HG03558 (cell line): Measurements from ENCODE around the gene GPLD1.

ENCODE experiments used
- ATAC-seq: cut with Tn5 transposase; IDR thresholded peaks from one replicate; pipeline ENCODE4 v1.9.1; 2021; ENCODE audit warnings: moderate number of reproducible peaks; ENCODE audit not compliant: unreplicated experiment; ENCODE audit errors: extremely low read depth

Gene GPLD1

GRCh38 chr6:24458941-24459340 is 30.4 kb downstream of the GPLD1 start:
- ATAC-seq = no peak

DNA sequence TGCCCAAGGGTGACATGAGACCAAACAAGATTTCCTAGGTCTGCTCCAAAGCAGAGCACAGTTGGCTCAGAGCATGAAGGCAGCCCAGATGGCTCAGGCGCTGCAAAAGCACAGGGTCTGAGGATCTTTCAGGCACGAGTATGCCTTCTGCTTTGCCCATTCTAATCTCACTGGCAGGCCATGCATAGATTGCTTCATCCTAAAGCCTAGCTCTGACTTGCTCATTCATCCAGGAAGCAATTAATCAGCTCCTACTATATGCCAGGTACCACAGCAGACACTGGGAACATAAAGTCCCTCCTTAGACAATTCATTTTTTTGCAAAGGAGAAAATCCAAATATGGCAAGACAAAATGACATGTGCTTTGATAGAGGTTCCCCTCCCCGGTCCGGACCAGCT is 31.2 kb downstream of the GPLD1 start:
- ATAC-seq = no peak

- ATAC-seq = no peak
Measured at GRCh38 chr6:24455061-24455460, 34.3 kb downstream of the GPLD1 start.

DNA sequence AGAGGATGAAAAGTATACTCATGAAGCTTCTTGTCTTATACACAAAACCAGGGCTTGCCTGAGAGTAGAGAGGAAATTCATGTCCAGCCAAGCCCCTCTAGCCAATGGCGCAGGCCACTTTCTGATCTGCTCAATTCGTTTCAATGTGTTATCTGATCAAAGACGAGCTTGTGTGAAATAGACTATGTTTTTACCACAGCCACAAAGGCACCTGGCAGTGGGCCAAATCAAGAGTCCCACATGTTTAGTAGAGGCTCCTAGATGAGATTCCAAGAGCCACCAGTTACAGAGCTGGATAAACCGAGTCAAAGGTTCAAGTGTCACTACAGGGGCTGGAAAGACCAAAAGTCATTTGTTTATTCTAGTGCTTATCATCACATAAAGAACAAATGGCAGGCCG is 34.9 kb downstream of the GPLD1 start:
- ATAC-seq = no peak

DNA sequence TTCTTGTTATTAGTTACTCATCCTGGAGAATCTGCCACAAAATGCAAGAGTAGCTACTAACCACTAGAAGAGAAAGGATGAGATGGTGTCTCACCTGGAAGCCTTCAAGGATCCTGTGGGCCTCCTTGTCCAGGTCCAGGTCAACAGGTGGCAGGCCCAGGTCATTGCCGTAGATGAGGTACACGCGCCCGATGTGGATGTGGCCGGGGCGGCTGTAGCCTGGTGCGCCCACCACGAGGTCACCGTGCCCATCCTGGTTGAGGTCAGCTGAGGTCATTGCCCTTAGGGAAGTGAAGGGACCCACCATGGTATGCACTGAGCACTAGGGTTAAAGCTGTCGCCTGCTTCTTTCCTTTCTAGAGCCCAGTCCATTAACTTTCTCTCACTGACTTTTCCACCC is 35.5 kb downstream of the GPLD1 start:
- no peak for ATAC-seq

- no peak for ATAC-seq
Measured at GRCh38 chr6:24451581-24452388, 37.6 kb downstream of the GPLD1 start.

- no peak for ATAC-seq
Measured at GRCh38 chr6:24448828-24449525, 40.4 kb downstream of the GPLD1 start.

GRCh38 chr6:24448396-24448795 is 41.0 kb downstream of the GPLD1 start:
- no peak for ATAC-seq

GRCh38 chr6:24446670-24447069 is 42.7 kb downstream of the GPLD1 start:
- no peak for ATAC-seq

- no peak for ATAC-seq
Measured at GRCh38 chr6:24445704-24446103, 43.7 kb downstream of the GPLD1 start.

DNA sequence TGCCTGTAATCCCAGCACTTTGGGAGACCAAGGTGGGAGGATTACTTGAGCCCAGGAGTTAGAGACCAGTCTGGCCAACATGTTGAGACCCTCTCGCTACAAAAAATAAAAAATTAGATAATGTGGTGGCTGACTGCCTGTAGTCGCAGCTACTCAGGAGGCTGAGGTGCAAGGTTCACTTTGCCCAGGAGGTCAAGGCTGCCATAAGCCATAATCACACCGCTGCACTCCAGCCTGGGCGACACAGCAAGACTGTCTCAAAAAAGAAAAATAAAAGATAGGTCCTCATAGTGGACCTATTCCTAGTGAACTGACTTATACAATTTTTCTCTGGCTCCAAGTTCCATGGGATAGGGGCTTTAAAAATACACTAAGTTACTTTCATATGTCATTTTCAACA is 44.8 kb downstream of the GPLD1 start:
- ATAC-seq = no peak

- no peak for ATAC-seq
Measured at GRCh38 chr6:24441599-24441904, 47.8 kb downstream of the GPLD1 start.

DNA sequence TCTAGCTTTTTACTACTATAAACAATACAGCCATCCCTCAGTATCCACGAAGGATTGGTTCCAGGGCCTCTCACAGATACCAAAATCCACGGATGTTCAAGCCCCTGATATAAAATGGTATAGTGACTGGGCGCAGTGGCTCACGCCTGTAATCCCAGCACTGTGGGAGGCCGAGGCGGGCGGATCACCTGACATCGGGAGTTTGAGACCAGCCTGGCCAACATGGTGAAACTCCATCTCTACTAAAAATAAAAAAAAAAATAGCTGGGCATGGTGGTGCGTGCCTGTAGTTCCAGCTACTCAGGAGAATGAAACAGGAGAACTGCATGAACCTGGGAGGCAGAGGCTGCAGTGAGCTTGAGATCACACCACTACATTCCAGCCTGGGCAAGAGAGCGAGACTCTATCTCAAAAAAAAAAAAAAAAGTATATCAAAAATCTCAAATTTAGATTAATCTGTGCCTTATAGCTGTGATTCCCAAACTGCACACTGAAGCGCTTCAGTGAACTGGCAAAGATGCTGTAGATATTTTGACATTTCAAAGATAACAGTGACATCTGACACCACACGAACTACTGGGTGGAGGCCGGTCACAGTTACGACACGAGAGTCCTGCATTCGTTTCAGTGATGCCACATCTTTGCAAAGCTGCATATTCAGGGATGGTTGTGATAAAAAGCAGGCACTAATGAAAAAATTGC is 48.3 kb downstream of the GPLD1 start:
- ATAC-seq = no peak

GRCh38 chr6:24439858-24440539 is 49.4 kb downstream of the GPLD1 start:
- no peak for ATAC-seq

GRCh38 chr6:24436979-24437378 is 52.4 kb downstream of the GPLD1 start:
- ATAC-seq = no peak

DNA sequence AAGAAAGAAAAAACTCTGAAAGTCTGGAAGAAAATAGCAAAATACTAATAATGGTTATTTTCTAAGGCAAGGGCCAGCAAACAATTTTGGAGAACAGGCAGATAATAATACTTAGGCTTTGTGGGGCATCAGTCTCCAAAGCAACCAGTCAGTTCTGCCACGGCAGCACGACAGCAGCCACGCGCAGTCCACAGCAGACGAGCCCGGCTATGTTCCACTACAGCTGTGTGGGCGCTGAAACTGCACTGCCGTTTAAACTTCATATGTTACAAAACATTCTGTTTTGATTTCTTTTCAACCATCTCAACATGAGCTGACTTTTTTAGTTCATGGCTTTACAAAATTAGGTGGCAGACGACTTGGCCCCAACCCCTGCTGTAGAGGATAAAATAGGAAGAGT is 56.8 kb downstream of the GPLD1 start:
- no peak for ATAC-seq

DNA sequence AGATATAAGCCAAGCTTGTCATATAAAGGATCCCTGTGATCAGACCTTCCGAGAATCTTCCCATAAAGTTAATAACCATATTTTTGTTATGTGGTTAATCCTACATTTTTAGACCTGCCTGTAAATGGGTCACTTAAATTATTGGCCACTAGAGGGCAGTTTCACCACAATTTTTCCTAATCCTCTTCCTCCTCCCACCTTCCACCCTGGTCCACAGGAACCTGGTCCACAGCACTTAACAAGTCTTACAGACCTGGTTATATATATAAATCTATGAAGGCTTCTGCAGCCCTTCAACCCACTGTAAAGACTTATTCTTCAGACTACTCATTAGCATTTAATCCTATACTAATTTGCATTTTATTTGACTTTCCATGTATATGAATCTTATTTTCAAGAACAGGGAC is 58.3 kb downstream of the GPLD1 start:
- no peak for ATAC-seq

- ATAC-seq = no peak
Measured at GRCh38 chr6:24430086-24430485, 59.3 kb downstream of the GPLD1 start.

DNA sequence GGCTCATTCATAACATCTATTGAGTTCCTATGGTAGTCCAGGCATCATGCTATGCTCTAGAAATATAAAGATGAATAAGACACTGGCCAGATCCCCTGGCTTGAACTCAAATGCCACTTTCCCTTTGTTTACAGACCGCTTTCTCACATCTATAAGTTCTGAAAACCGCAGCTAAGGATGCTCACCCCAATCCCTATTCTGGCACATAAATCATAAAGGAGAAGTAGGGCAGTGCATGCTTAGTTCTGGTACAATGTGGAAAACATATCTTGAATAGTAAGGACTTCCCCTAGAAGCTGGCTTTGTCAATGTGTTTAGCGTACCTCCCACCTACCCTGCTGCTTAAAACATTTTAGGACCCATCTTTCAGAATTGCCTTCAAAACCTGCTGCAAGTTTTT is 60.2 kb downstream of the GPLD1 start:
- no peak for ATAC-seq

DNA sequence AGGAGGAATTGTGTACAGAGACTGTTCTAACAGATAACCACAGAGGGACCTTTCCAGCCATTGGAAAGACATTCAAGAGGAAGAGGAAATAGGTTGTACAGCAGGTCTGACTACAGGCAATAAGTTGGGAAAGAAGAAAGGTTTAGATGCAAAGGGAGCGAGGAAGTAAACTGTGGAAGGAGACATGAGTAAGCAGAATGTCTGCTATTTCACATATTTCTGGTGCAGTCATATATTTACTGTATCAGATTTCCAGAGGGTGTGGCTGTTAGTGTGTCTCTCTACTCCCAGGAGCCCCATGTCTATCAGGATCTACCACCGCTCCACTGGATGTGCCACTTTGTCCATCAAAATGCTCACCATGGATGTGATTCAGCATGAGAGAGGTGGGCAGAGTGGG is 60.8 kb downstream of the GPLD1 start:
- ATAC-seq = no peak
